HG02678 (cell line): Measurements from ENCODE around the gene TAX1BP3.

Source experiments
- ATAC-seq: cut with Tn5 transposase; IDR thresholded peaks from one replicate; pipeline ENCODE4 v1.9.1; 2021; ENCODE audit warnings: mild to moderate bottlenecking, moderate library complexity; ENCODE audit not compliant: unreplicated experiment

The TAX1BP3 gene

DNA sequence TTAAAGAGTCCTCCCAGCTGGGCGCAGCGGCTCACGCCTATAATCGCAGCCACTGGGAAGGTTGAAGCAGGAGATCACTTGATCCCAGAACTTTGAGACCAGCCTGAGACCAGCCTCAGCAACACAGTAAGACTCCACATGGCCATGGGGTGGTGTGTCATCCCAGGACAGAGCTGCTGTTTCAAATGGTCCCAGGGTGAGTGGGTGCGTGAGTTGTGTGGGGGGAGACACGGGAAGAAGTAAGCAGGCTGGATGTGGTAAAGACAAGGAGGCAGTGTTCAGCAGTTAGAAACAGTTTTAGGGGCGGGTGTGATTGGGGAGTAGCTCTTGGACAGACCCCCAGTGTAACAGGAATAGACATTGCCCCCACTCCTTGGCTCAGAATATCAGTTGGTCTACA is 36.1 kb downstream of the TAX1BP3 start:
- ATAC-seq = no peak

- ATAC-seq = no peak
These were observed 37.6 kb downstream of the TAX1BP3 start for GRCh38 chr17:3630781-3631180.

DNA sequence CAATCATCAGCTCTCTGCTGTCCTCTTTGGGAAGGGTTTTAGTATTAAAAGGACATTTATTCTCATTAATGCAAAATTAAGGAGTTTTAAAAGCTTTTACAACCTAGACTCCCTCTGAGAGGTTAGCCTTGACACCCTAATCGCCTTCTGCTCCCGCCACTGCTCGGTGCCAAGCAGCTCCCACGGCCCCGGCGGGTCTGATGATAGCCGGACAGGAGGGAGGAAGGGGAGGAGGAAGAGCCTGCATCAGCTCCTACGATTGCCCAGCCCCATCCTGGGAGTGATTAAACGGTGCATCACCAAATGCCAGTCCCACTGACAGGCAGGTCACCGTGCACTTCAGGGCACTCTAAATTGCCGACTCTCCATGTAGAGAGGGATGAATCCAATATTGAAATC is 40.6 kb downstream of the TAX1BP3 start:
- ATAC-seq = no peak

- ATAC-seq = no peak
These were observed 41.3 kb downstream of the TAX1BP3 start for GRCh38 chr17:3626831-3627768.

- no peak for ATAC-seq
These were observed 45.3 kb downstream of the TAX1BP3 start for GRCh38 chr17:3622977-3623594.

- no peak for ATAC-seq
These were observed 47.1 kb downstream of the TAX1BP3 start for GRCh38 chr17:3621146-3621720.

GRCh38 chr17:3615160-3615870 is 53.1 kb downstream of the TAX1BP3 start:
- ATAC-seq = no peak

DNA sequence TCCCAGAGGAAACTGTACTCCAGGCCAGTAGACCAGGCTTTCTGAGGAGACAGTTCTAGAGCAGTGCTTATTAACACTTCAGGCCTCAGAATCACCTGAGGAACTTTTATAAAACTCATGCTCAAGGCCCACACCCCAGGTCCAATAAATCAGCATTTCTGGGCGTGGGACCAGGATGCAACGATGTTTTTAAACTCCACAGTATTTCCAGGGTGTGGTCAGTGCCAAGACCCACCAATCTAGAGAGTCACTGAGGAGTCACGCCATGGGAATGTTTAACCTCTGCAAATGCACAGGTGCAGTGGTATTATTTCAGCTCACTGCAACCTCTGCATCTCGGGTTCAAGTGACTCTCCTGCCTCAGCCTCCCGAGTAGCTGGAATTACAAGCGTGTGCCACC is 55.3 kb downstream of the TAX1BP3 start:
- ATAC-seq = no peak
